ENCODE measurements around the gene UNG. TPM values are rescaled to one million over a fixed set of nuclear protein-coding genes. Genes with fewer than 3 reads are reported as not detected.

UNG gene
- total and polyA plus RNA-seq, 9 of the 15 experiments (the other 6 are each of a cell fraction or from before 2014, with no cell fraction given), result 8.4 to 59.8 (median 41.0) TPM

DNA sequence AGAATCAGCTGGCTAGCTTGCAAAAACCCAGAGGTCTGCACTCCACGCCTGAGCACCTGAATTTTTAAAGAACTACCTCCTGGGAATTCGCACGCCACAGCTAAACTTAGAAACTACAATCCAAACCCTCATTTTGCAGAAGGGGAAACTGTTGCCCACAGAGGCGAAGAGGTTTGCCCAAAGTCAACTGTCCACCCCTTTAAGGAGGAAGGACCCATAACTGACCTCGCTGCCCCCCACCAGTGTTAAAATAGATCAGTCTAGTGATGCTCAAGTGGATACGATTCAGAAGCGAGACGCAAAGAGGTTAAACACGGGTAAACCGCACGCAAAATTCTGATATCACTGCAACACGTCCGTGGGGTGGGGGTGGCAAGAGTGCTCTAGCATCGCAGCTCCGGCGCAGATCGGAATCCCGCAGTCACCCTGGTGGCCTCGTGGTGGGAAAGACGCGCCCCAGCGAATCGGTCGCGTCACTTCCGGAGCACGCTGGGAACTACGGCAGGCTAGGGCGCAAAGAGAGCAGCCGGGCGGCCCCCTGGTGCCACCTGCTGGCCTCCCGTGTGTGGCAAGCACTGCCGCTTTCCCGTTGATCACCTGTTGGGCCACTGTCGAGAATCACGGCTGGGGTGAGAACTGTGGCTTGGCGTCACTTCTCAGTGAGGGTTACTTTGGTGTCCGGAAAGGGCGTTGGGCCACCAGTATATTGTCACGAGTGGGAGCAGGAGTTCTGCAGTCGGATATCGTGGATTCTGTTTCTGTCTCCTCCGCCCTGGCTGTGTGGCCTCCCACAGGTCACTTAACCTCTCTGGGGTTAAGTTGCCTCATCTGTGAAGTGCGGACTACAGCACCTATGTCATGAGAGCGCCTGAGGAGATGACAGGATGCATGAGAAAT is 4.1 kb upstream of the UNG start, which contains the start of gene ALKBH2 (continued):
- peak; percentile 47 for TF ChIP-seq DPF2 (IDR thresholded peaks at IDR 0.05)
- no peak for TF ChIP-seq ZSCAN32 (CRISPR knock-in tag; IDR thresholded peaks at IDR 0.05)
- no peak for TF ChIP-seq SNIP1 (IDR thresholded peaks at IDR 0.05; ENCODE audit: low read depth)
- TF ChIP-seq PHB2 (IDR thresholded peaks at IDR 0.05; ENCODE audit: low read depth), result no peak
- TF ChIP-seq TRIM25 (IDR thresholded peaks at IDR 0.05; ENCODE audit: borderline replicate concordance), result no peak
- TF ChIP-seq ZNF583 (CRISPR knock-in tag; IDR thresholded peaks at IDR 0.05), result no peak
- TF ChIP-seq CC2D1A (IDR thresholded peaks at IDR 0.05), result peak; percentile 67
- no peak for TF ChIP-seq SREBF1 (IDR thresholded peaks at IDR 0.05; ENCODE audit: borderline replicate concordance, low read depth, low read length)
- TF ChIP-seq MECOM (CRISPR knock-in tag; IDR thresholded peaks at IDR 0.05), result no peak
- no peak for TF ChIP-seq ERF (CRISPR knock-in tag; IDR thresholded peaks at IDR 0.05)
- no peak for TF ChIP-seq ZNF282 (CRISPR knock-in tag; IDR thresholded peaks at IDR 0.05)
- TF ChIP-seq, protein P1, sequence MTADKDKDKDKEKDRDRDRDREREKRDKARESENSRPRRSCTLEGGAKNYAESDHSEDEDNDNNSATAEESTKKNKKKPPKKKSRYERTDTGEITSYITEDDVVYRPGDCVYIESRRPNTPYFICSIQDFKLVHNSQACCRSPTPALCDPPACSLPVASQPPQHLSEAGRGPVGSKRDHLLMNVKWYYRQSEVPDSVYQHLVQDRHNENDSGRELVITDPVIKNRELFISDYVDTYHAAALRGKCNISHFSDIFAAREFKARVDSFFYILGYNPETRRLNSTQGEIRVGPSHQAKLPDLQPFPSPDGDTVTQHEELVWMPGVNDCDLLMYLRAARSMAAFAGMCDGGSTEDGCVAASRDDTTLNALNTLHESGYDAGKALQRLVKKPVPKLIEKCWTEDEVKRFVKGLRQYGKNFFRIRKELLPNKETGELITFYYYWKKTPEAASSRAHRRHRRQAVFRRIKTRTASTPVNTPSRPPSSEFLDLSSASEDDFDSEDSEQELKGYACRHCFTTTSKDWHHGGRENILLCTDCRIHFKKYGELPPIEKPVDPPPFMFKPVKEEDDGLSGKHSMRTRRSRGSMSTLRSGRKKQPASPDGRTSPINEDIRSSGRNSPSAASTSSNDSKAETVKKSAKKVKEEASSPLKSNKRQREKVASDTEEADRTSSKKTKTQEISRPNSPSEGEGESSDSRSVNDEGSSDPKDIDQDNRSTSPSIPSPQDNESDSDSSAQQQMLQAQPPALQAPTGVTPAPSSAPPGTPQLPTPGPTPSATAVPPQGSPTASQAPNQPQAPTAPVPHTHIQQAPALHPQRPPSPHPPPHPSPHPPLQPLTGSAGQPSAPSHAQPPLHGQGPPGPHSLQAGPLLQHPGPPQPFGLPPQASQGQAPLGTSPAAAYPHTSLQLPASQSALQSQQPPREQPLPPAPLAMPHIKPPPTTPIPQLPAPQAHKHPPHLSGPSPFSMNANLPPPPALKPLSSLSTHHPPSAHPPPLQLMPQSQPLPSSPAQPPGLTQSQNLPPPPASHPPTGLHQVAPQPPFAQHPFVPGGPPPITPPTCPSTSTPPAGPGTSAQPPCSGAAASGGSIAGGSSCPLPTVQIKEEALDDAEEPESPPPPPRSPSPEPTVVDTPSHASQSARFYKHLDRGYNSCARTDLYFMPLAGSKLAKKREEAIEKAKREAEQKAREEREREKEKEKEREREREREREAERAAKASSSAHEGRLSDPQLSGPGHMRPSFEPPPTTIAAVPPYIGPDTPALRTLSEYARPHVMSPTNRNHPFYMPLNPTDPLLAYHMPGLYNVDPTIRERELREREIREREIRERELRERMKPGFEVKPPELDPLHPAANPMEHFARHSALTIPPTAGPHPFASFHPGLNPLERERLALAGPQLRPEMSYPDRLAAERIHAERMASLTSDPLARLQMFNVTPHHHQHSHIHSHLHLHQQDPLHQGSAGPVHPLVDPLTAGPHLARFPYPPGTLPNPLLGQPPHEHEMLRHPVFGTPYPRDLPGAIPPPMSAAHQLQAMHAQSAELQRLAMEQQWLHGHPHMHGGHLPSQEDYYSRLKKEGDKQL (CRISPR knock-in tag; IDR thresholded peaks at IDR 0.05; ENCODE audit: borderline replicate concordance), result no peak
- peak; percentile 42 for TF ChIP-seq NFIC (IDR thresholded peaks at IDR 0.05)
- TF ChIP-seq, protein P2, sequence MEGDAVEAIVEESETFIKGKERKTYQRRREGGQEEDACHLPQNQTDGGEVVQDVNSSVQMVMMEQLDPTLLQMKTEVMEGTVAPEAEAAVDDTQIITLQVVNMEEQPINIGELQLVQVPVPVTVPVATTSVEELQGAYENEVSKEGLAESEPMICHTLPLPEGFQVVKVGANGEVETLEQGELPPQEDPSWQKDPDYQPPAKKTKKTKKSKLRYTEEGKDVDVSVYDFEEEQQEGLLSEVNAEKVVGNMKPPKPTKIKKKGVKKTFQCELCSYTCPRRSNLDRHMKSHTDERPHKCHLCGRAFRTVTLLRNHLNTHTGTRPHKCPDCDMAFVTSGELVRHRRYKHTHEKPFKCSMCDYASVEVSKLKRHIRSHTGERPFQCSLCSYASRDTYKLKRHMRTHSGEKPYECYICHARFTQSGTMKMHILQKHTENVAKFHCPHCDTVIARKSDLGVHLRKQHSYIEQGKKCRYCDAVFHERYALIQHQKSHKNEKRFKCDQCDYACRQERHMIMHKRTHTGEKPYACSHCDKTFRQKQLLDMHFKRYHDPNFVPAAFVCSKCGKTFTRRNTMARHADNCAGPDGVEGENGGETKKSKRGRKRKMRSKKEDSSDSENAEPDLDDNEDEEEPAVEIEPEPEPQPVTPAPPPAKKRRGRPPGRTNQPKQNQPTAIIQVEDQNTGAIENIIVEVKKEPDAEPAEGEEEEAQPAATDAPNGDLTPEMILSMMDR (IDR thresholded peaks at IDR 0.05 in 2 of 3, conservative IDR thresholded peaks at IDR 0.05 in 1 of 3; ENCODE audit: insufficient read depth in 2 of 3, low read depth in 1 of 3, low read length in 3 of 3), result peak; percentile 95 to 98 (median 98)
- TF ChIP-seq POLR3G (IDR thresholded peaks at IDR 0.05; ENCODE audit: extremely low read depth, insufficient read length, insufficient replicate concordance), result no peak
- no peak for TF ChIP-seq HNRNPH1 (optimal IDR thresholded peaks at IDR 0.05; ENCODE audit: low read depth, low read length)
- TF ChIP-seq HDAC6 (IDR thresholded peaks at IDR 0.05; ENCODE audit: low read depth, low read length), result no peak
- TF ChIP-seq FOXM1 (IDR thresholded peaks at IDR 0.05; ENCODE audit: low read depth), result peak; percentile 32; the same call in 1 of the 2 replicates
- no peak for TF ChIP-seq FOXM1 (CRISPR knock-in tag; IDR thresholded peaks at IDR 0.05; ENCODE audit: low read depth)
- TF ChIP-seq ZNF668 (CRISPR knock-in tag; IDR thresholded peaks at IDR 0.05), result no peak

Measured in K562 (cell line).